Esophagus muscularis mucosa (tissue), 4 donors: ENCODE data around the gene SCFD2.

Experiments
- EP300 ChIP-seq: sonication (generic); formaldehyde crosslinking; IDR thresholded peaks from one replicate; pipeline ENCODE4 v1.6.1; 2017; ENCODE audit warnings: antibody characterized with exemption
- POLR2A ChIP-seq: fragments of 450-650 bp; IDR thresholded peaks from one replicate; pipeline ENCODE4 v1.6.1; 2017; ENCODE audit warnings: antibody characterized with exemption, moderate library complexity, mild to moderate bottlenecking, low read depth
- TF ChIP-seq, protein P1 (sequence below), 3 experiments: fragments of 200-600 bp in 2 of 3; fragments of 450-650 bp in 1 of 3; sonication (generic) in 2 of 3; IDR thresholded peaks; one replicate each; pipeline ENCODE4 v1.5.1; 2017 to 2019; ENCODE audit warnings: antibody characterized with exemption in 3 of 3, mild to moderate bottlenecking in 2 of 3, moderate library complexity in 1 of 3

- TF ChIP-seq, protein P1, sequence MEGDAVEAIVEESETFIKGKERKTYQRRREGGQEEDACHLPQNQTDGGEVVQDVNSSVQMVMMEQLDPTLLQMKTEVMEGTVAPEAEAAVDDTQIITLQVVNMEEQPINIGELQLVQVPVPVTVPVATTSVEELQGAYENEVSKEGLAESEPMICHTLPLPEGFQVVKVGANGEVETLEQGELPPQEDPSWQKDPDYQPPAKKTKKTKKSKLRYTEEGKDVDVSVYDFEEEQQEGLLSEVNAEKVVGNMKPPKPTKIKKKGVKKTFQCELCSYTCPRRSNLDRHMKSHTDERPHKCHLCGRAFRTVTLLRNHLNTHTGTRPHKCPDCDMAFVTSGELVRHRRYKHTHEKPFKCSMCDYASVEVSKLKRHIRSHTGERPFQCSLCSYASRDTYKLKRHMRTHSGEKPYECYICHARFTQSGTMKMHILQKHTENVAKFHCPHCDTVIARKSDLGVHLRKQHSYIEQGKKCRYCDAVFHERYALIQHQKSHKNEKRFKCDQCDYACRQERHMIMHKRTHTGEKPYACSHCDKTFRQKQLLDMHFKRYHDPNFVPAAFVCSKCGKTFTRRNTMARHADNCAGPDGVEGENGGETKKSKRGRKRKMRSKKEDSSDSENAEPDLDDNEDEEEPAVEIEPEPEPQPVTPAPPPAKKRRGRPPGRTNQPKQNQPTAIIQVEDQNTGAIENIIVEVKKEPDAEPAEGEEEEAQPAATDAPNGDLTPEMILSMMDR (IDR thresholded peaks at IDR 0.05), result no peak
- TF ChIP-seq POLR2A (no peak), EP300 (no peak)
Observed at GRCh38 chr4:52884994-52885393, 480.9 kb downstream of the SCFD2 start.
